Nephron progenitor cell (in vitro differentiated cells): ENCODE results near the gene GNLY.

Source experiments
- DNase-seq: peaks from one replicate; pipeline ENCODE4 v3.0.0; 2021
- H3K27ac Mint-ChIP-seq: 2 replicates; pipeline ENCODE4 v1.8.0; 2021; ENCODE audit warnings: mild to moderate bottlenecking, moderate library complexity, mixed read lengths
- H3K27me3 Mint-ChIP-seq: 2 replicates; pipeline ENCODE4 v1.8.0; 2021; ENCODE audit warnings: mild to moderate bottlenecking, low read depth, mixed read lengths; ENCODE audit not compliant: poor library complexity
- H3K36me3 Mint-ChIP-seq: 2 replicates; pipeline ENCODE4 v1.8.0; 2021; ENCODE audit warnings: low read depth, mixed read lengths
- H3K4me1 Mint-ChIP-seq: 2 replicates; pipeline ENCODE4 v1.8.0; 2021; ENCODE audit warnings: mixed read lengths
- H3K4me3 Mint-ChIP-seq: 2 replicates; pipeline ENCODE4 v1.8.0; 2021; ENCODE audit warnings: mild to moderate bottlenecking, moderate library complexity, mixed read lengths
- H3K9me3 Mint-ChIP-seq: 2 replicates; pipeline ENCODE4 v1.8.0; 2021; ENCODE audit warnings: mild to moderate bottlenecking, moderate library complexity, mixed read lengths
- CTCF ChIP-seq: fragments of 200-600 bp; sonication (generic); IDR thresholded peaks from 2 replicates; pipeline ENCODE4 v1.5.0; 2021; ENCODE audit warnings: antibody characterized with exemption

GNLY gene

GRCh38 chr2:85714841-85715240 lies 20.7 kb downstream of the GNLY start:
- no peaks in the 10 kb centered on the region for H3K9me3 Mint-ChIP-seq
- no peak overlapping the region for H3K27ac Mint-ChIP-seq
- peaks cover 10% of the 10 kb centered on the region for H3K27me3 Mint-ChIP-seq
- no peak for TF ChIP-seq CTCF
- no peak for DNase-seq
- no peak overlapping the region for H3K4me3 Mint-ChIP-seq
- no peaks in the 10 kb centered on the region for H3K36me3 Mint-ChIP-seq
- H3K4me1 Mint-ChIP-seq = peaks cover 31% of the 10 kb centered on the region

DNA sequence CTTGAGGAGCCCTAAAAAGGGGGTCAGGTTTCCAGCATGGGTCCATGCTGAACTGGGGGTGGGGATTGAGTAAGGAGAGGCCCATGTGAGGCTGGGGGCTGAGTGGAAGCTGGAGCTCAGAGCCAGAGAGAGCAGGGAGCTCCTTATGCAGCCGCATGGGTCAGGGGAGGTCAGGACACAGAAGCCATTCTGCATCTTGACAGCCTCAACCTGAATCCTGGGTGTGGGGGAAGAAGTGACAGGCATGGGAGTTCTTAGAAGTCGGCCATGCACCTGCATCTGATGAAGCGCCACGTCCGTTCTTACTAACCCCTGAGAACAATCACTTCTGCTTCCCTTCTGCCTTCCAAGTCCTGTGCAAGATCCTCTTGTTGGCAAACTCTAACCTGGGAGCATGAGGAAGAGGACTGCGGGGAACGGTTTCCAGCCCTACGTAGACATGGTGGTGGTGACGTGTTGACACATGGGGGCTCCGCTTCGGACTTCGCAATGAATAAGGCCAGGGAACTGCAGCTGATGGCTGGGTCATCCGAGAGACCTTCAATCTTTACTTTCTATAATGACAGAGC lies 22.3 kb downstream of the GNLY start:
- peaks cover 11% of the 10 kb centered on the region for H3K9me3 Mint-ChIP-seq
- no peak for DNase-seq
- peaks cover 15% of the 10 kb centered on the region for H3K27me3 Mint-ChIP-seq
- H3K36me3 Mint-ChIP-seq = no peaks in the 10 kb centered on the region
- no peak for TF ChIP-seq CTCF
- peak overlapping the region; percentile 47 for H3K27ac Mint-ChIP-seq
- peaks cover 20% of the 10 kb centered on the region for H3K4me1 Mint-ChIP-seq
- H3K4me3 Mint-ChIP-seq = no peak overlapping the region

DNA sequence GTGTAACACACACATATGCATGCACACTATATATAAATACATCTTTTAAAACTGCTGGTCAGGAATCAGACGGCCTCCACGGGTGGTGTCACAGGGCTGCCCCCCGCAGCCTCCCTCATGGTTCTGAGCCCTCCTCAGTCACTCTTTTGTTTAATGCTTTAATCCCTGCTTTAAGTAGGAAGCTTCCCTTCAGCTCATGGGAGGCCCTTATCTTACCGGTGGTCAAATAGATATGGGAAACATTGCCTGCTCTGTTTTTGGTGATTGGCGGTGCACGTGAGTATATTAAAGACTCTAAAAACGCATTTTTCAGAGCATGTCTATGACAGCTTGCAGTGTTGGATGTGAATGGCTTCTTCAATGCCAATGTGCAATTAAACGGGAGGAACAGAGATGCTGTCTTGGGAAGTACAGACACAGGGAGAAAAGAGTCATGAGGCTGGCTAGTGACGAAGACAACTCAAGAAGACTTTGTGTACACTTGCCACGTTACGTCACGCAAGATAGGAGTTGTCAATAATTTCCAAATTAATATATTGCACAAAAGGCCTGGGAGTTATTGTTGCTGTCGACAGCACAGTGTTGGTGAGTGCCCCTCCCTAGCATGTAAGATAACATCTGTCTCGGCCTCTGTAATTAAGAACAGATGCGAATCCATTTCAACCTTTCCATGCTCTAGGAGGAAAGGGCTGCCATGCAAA lies 23.3 kb downstream of the GNLY start:
- TF ChIP-seq CTCF = no peak
- DNase-seq = no peak
- Mint-ChIP-seq H3K4me3 (no peak overlapping the region), H3K4me1 (peaks cover 18% of the 10 kb centered on the region), H3K9me3 (peaks cover 11% of the 10 kb centered on the region), H3K27ac (no peak overlapping the region), H3K36me3 (no peaks in the 10 kb centered on the region), H3K27me3 (peaks cover 19% of the 10 kb centered on the region)

- no peak for TF ChIP-seq CTCF
- peaks cover 19% of the 10 kb centered on the region for H3K27me3 Mint-ChIP-seq
- H3K4me3 Mint-ChIP-seq = no peak overlapping the region
- H3K9me3 Mint-ChIP-seq = peaks cover 11% of the 10 kb centered on the region
- peaks cover 18% of the 10 kb centered on the region for H3K4me1 Mint-ChIP-seq
- no peaks in the 10 kb centered on the region for H3K36me3 Mint-ChIP-seq
- no peak for DNase-seq
- no peak overlapping the region for H3K27ac Mint-ChIP-seq
These were observed 23.8 kb downstream of the GNLY start for GRCh38 chr2:85718009-85718391.

DNA sequence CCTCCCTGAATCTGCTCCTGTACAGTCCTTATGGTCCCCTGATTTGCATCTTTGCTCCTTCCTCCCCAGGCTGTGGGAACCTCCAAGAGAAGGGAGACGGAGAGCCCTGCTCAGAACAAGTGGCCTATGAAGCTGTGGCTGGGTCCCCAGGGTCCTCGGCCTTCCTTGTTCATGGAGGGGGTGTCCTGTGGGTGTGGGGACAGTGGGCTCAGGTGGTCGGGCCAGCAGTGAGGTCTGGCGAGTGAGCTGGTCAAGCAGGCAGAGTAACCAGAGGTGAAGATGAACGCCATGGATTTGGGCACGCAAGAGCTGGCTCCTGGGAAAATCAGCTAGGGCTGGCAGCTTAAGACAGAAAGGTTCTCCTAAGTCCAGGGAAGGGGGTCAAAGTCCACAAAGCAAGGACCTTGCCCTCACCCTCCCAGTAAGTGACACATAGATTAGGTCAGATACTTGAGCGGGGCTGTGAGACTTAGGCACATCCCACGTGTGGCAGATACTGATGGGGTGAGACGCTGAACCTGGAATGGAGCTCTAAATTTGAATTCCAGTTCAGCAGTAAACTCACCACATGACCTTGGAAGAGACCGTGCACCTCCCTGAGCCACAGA lies 24.8 kb downstream of the GNLY start:
- H3K9me3 Mint-ChIP-seq = peaks cover 11% of the 10 kb centered on the region
- no peak overlapping the region for H3K27ac Mint-ChIP-seq
- TF ChIP-seq CTCF = no peak
- peaks cover 18% of the 10 kb centered on the region for H3K4me1 Mint-ChIP-seq
- no peak overlapping the region for H3K4me3 Mint-ChIP-seq
- peaks cover 21% of the 10 kb centered on the region for H3K27me3 Mint-ChIP-seq
- no peak for DNase-seq
- H3K36me3 Mint-ChIP-seq = no peaks in the 10 kb centered on the region
